A673 (cell line): ENCODE results near the gene GAB2.

Experiments used
- CTCF ChIP-seq: fragments of 300-800, 200-600 bp; sonication (generic); conservative IDR thresholded peaks from 2 replicates; pipeline ENCODE4 v1.5.1; 2017; ENCODE audit warnings: low read depth, mild to moderate bottlenecking, antibody characterized with exemption, low read length, moderate library complexity, mixed read lengths
- EZH2 ChIP-seq: fragments of 200-600 bp; sonication (generic); IDR thresholded peaks from 2 replicates; pipeline ENCODE4 v1.6.1; 2017; ENCODE audit warnings: borderline replicate concordance, low read depth, mild to moderate bottlenecking, mixed read lengths, antibody characterized with exemption, low read length; ENCODE audit not compliant: poor library complexity, severe bottlenecking

- TF ChIP-seq CTCF (no peak), EZH2 (no peak)
Observed at GRCh38 chr11:78318321-78319114, 99.1 kb downstream of the GAB2 start.
